Upper lobe of right lung (tissue), 1 donor: Measurements from ENCODE around the gene NAT9. TPM values are rescaled to one million over a fixed set of nuclear protein-coding genes. Genes with fewer than 3 reads are reported as not detected.

ENCODE experiments used
- ATAC-seq: fragments of 200-7000 bp; cut with Tn5 transposase; one replicate; pipeline ENCODE4 v1.9.1; 2020; ENCODE audit warnings: mild to moderate bottlenecking, moderate library complexity
- DNase-seq: peaks from one replicate; pipeline ENCODE4 v3.0.0-alpha.2; 2020
- H3K27ac ChIP-seq: fragments of 200-600 bp; one replicate; pipeline ENCODE4 v1.8.0; 2022
- H3K27me3 ChIP-seq: fragments of 200-600 bp; one replicate; pipeline ENCODE4 v1.8.0; 2022; ENCODE audit warnings: mild to moderate bottlenecking
- H3K36me3 ChIP-seq: fragments of 200-600 bp; one replicate; pipeline ENCODE4 v1.8.0; 2022
- H3K4me1 ChIP-seq: fragments of 200-600 bp; one replicate; pipeline ENCODE4 v1.8.0; 2022
- H3K4me3 ChIP-seq: fragments of 200-600 bp; one replicate; pipeline ENCODE4 v1.8.0; 2022; ENCODE audit warnings: mild to moderate bottlenecking
- H3K9me3 ChIP-seq: fragments of 200-600 bp; one replicate; pipeline ENCODE4 v1.8.0; 2022
- intact Hi-C: fragments of 100-400 bp; cut with DNase I; formaldehyde crosslinking; loops from one replicate; pipeline ENCODE4 v1.11.0; 2022
- total RNA-seq: library from RNA; stranded (reverse); fragmentation: NEBNext Ultra II Directional; extraction: Animal tissue kit (Norgen Biotek cat#: 25700); gene quantifications from one replicate; pipeline ENCODE4 v1.2.1, GENCODE V29; 2021
- TF ChIP-seq, protein P1 (sequence below): fragments of 200-600 bp; IDR thresholded peaks from one replicate; pipeline ENCODE4 v1.8.0; 2022; ENCODE audit warnings: antibody characterized with exemption
- donor health status: DM: no; HTN: yes; CAD: no; lungs with severe emphysema.

NAT9 gene
- total RNA-seq, 1 donor from 2014 or later = 40.8 TPM

DNA sequence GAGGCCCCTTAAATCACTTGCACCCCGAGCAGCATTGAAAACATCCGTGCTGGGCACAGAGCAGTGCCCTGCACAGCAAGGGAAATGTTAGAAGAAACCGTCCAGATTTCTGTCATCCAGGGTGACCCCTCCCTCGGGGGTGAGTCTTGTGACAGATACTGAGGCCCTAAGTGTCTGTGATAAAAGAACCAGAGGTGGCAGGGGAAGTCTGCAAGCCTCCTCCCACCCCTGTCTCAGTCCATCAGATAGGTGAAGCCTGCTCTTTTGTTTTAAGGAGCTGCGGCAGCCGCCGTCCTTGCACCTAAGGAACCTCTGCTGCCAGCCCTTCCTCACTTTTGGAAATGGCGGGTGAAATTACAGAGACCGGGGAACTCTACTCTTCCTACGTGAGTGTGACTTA is 845 bp upstream of the NAT9 start:
- TF ChIP-seq, protein P1, sequence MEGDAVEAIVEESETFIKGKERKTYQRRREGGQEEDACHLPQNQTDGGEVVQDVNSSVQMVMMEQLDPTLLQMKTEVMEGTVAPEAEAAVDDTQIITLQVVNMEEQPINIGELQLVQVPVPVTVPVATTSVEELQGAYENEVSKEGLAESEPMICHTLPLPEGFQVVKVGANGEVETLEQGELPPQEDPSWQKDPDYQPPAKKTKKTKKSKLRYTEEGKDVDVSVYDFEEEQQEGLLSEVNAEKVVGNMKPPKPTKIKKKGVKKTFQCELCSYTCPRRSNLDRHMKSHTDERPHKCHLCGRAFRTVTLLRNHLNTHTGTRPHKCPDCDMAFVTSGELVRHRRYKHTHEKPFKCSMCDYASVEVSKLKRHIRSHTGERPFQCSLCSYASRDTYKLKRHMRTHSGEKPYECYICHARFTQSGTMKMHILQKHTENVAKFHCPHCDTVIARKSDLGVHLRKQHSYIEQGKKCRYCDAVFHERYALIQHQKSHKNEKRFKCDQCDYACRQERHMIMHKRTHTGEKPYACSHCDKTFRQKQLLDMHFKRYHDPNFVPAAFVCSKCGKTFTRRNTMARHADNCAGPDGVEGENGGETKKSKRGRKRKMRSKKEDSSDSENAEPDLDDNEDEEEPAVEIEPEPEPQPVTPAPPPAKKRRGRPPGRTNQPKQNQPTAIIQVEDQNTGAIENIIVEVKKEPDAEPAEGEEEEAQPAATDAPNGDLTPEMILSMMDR = no peak
- no peaks in the 10 kb centered on the region for H3K27me3 ChIP-seq
- H3K4me3 ChIP-seq = peak overlapping the region; percentile 87
- H3K27ac ChIP-seq = peak overlapping the region; percentile 36
- DNase-seq (no peak), ATAC-seq (no peak)
- peaks cover 23% of the 10 kb centered on the region for H3K4me1 ChIP-seq
- intact Hi-C loops = no loop called here
- H3K9me3 ChIP-seq = no peaks in the 10 kb centered on the region
- H3K36me3 ChIP-seq = peaks cover 17% of the 10 kb centered on the region

DNA sequence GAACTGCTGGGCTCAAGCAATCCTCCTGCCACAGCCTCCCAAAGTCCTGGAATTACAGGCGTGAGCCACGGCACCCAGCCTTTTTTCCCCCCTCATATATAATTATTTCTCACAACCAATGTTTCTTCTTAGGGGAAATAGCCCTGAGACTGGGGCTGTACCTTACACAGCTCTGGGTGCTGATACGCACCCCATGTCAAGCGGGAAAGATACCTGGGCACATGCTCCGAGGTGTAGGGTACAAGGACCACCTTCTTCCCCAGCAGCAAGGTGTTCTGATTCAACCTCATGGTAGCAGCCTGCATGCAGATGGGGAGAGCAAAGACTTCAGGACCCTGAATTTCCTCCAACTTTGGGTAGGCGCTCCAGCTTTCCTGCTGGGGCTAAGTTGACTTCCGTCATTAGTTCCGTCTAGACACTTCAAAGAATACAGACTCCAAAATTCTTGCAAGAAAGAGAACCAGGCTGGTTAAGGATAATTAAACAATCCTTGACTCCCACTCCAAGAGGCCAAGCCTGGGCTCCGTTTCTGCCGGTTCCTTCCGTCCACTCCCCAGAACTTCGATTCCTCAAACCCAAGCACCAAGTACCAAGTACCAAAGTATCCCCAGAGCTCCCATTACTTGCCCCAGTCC is 619 bp downstream of the NAT9 start:
- TF ChIP-seq, protein P1 = no peak
- Histone ChIP-seq H3K27me3 (no peaks in the 10 kb centered on the region), H3K4me3 (peak overlapping the region; percentile 87), H3K36me3 (peaks cover 29% of the 10 kb centered on the region), H3K4me1 (peaks cover 23% of the 10 kb centered on the region), H3K9me3 (no peaks in the 10 kb centered on the region), H3K27ac (peak overlapping the region; percentile 77)
- DNase-seq (no peak), ATAC-seq (no peak)
- intact Hi-C loops = no loop called here

DNA sequence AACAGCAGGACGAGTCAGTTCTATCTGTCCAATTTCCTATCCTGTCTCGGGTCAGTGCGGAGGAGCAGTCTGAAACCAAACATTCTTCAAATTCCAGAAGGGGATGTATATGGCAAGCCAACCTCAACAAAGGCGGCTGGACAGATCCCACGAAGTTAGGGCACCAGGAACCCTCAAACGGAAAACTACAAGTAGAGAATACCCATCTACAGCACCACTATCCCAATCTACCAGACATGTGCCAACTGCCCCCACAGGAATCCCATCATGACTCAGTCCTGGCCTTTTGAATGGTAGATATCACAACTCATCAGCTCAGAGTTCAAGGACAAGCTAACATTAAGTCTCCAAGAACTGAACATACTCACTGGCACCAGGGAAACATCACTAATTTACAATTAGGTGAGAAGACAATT is 2.3 kb downstream of the NAT9 start:
- DNase-seq = no peak
- Histone ChIP-seq H3K9me3 (no peaks in the 10 kb centered on the region), H3K36me3 (peaks cover 45% of the 10 kb centered on the region), H3K27me3 (no peaks in the 10 kb centered on the region), H3K27ac (no peak overlapping the region), H3K4me3 (no peak overlapping the region), H3K4me1 (peaks cover 23% of the 10 kb centered on the region)
- intact Hi-C loops = no loop called here
- TF ChIP-seq, protein P1 = no peak
- ATAC-seq = no peak

DNA sequence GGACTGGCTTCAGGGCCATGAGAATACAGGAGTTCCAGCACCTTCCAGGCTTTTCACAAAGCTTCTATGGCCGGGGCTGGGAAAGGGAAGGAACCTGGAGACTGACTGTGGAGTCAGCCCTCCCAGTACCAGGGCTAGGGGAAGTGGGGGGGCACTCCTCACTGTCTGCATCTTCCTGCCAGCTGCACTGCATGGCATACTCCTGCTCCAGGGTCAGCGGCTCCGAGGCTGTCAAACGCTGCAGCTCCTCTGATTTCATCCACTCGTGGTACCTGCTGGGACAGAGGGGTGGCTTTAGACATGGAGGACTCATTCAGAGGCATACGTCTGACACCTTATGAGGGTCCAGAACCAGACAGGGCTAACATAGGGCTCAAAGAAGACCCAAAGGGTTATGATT is 2.7 kb downstream of the NAT9 start:
- peaks cover 23% of the 10 kb centered on the region for H3K4me1 ChIP-seq
- intact Hi-C loops = no loop called here
- peaks cover 50% of the 10 kb centered on the region for H3K36me3 ChIP-seq

DNA sequence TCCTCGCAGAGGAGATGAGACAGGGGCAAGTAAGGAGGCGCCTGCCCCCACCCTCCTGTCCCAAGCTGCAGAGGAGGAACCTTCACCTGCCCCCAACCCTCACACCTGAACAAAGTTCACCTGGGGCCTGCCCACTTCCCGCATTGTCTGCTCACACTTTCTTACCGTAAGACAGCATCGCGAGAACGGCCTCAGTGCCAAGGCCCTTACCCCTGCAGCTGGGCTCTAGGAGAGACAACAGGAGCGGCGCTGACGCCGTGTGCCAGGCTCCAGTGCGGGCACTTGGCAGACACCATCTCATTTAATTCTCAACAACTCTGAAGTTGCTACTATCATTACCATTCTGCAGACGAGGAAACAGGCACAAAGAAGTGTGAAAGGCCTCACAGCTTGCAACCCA is 4.1 kb downstream of the NAT9 start:
- DNase-seq (no peak), ATAC-seq (no peak)
- Histone ChIP-seq H3K4me1 (peaks cover 15% of the 10 kb centered on the region), H3K27me3 (no peaks in the 10 kb centered on the region), H3K4me3 (no peak overlapping the region), H3K9me3 (no peaks in the 10 kb centered on the region), H3K27ac (no peak overlapping the region), H3K36me3 (peaks cover 50% of the 10 kb centered on the region)
- intact Hi-C loops = no loop called here
- TF ChIP-seq, protein P1 = no peak

More for the DNA sequence above, 2.7 kb downstream of the NAT9 start:
- no peaks in the 10 kb centered on the region for H3K9me3 ChIP-seq
- H3K27ac ChIP-seq = no peak overlapping the region
- TF ChIP-seq, protein P1 = no peak
- no peak for ATAC-seq
- no peak for DNase-seq
- no peak overlapping the region for H3K4me3 ChIP-seq
- H3K27me3 ChIP-seq = no peaks in the 10 kb centered on the region
